CD14-positive monocyte (primary cell): ENCODE results near the gene TMEM247. TPM values are rescaled to one million over a fixed set of nuclear protein-coding genes. Genes with fewer than 3 reads are reported as not detected.

Experiments used
- DNase-seq, 3 donors: peaks; one replicate each; pipeline ENCODE4 v3.0.0-alpha.2; 2011 to 2022
- H2AFZ ChIP-seq: 2 replicates; pipeline ENCODE4 v1.6.0; 2012; ENCODE audit warnings: mild to moderate bottlenecking, low read depth, low read length, inconsistent platforms; ENCODE audit not compliant: insufficient read depth, poor library complexity, severe bottlenecking
- H3K27ac ChIP-seq, 2 donors: 1 replicate in 1 of 2; 2 replicates in 1 of 2; pipeline ENCODE4 v1.5.1; 2012 to 2013; ENCODE audit warnings: low read length in 2 of 2, control low read depth in 1 of 2, inconsistent platforms in 1 of 2, low read depth in 1 of 2, mild to moderate bottlenecking in 1 of 2
- H3K27me3 ChIP-seq, 2 donors: one replicate each; pipeline versions ENCODE4 v1.6.0 to v1.6.1; 2011 to 2013; ENCODE audit warnings: low read length in 2 of 2; ENCODE audit not compliant: control insufficient read depth in 2 of 2, insufficient read depth in 2 of 2
- H3K36me3 ChIP-seq, 2 donors: replicated peaks in 1 of 2; 1 replicate in 1 of 2; 2 replicates in 1 of 2; pipeline versions ENCODE4 v1.5.1 to v1.6.1; 2012 to 2013; ENCODE audit warnings: low read length in 2 of 2, control low read depth in 1 of 2, inconsistent platforms in 1 of 2, mild to moderate bottlenecking in 1 of 2; ENCODE audit not compliant: insufficient read depth in 2 of 2, control insufficient read depth in 1 of 2
- H3K4me1 ChIP-seq, 2 donors: 1 replicate in 1 of 2; 2 replicates in 1 of 2; pipeline versions ENCODE4 v1.5.1 to v1.6.1; 2012 to 2013; ENCODE audit warnings: low read length in 2 of 2, control low read depth in 1 of 2, inconsistent platforms in 1 of 2, mild to moderate bottlenecking in 1 of 2, moderate library complexity in 1 of 2; ENCODE audit not compliant: insufficient read depth in 2 of 2, control insufficient read depth in 1 of 2
- H3K4me2 ChIP-seq: replicated peaks from 2 replicates; pipeline ENCODE3; 2012; ENCODE audit warnings: low read length, moderate library complexity, mild to moderate bottlenecking; ENCODE audit not compliant: poor library complexity, severe bottlenecking; ENCODE audit errors: extremely low read depth
- H3K4me3 ChIP-seq, 3 experiments: fragments of 200-600 bp in 1 of 3; sonication (generic) in 1 of 3; replicated peaks in 1 of 3; 1 replicate in 2 of 3; 2 replicates in 1 of 3; pipeline ENCODE4 v1.5.1; 2011 to 2013; ENCODE audit warnings: low read length in 3 of 3, mild to moderate bottlenecking in 3 of 3, control low read depth in 2 of 3, low read depth in 2 of 3, inconsistent platforms in 1 of 3, moderate library complexity in 1 of 3
- H3K79me2 ChIP-seq: 2 replicates; pipeline ENCODE4 v1.6.0; 2012; ENCODE audit warnings: mild to moderate bottlenecking, control low read depth, inconsistent platforms, low read length, moderate library complexity; ENCODE audit not compliant: insufficient read depth
- H3K9ac ChIP-seq: 2 replicates; pipeline ENCODE4 v1.6.0; 2017; ENCODE audit warnings: low read length, mild to moderate bottlenecking; ENCODE audit not compliant: insufficient read depth, poor library complexity, severe bottlenecking
- H3K9me3 ChIP-seq, 2 donors: replicated peaks in 1 of 2; 1 replicate in 1 of 2; 2 replicates in 1 of 2; pipeline versions ENCODE4 v1.5.1 to v1.6.1; 2012 to 2013; ENCODE audit warnings: low read length in 2 of 2, control low read depth in 1 of 2; ENCODE audit not compliant: control insufficient read depth in 1 of 2, insufficient read depth in 1 of 2
- H4K20me1 ChIP-seq: 2 replicates; pipeline ENCODE4 v1.6.0; 2012; ENCODE audit warnings: mild to moderate bottlenecking, low read length, control low read depth, moderate library complexity; ENCODE audit not compliant: insufficient read depth
- H3K27ac Mint-ChIP-seq, 7 donors: one replicate each; pipeline ENCODE4 v1.8.0; 2020; ENCODE audit warnings: mild to moderate bottlenecking in 7 of 7, mixed read lengths in 7 of 7, moderate library complexity in 6 of 7, inconsistent platforms in 2 of 7
- H3K27me3 Mint-ChIP-seq, 3 donors: one replicate each; pipeline ENCODE4 v1.8.0; 2021 to 2022; ENCODE audit warnings: low read depth in 3 of 3, mild to moderate bottlenecking in 3 of 3, mixed read lengths in 3 of 3, moderate library complexity in 3 of 3, inconsistent platforms in 1 of 3
- H3K36me3 Mint-ChIP-seq, 2 donors: one replicate each; pipeline ENCODE4 v1.8.0; 2020; ENCODE audit warnings: mixed read lengths in 2 of 2, inconsistent platforms in 1 of 2, mild to moderate bottlenecking in 1 of 2
- H3K4me1 Mint-ChIP-seq: one replicate; pipeline ENCODE4 v1.8.0; 2020; ENCODE audit warnings: mild to moderate bottlenecking, mixed read lengths
- H3K4me3 Mint-ChIP-seq, 2 donors: one replicate each; pipeline ENCODE4 v1.8.0; 2020; ENCODE audit warnings: mild to moderate bottlenecking in 2 of 2, mixed read lengths in 2 of 2, moderate library complexity in 1 of 2
- H3K9me3 Mint-ChIP-seq, 7 donors: one replicate each; pipeline ENCODE4 v1.8.0; 2020 to 2022; ENCODE audit warnings: mixed read lengths in 7 of 7, mild to moderate bottlenecking in 6 of 7, moderate library complexity in 6 of 7, inconsistent platforms in 2 of 7
- WGBS: methylation state at CpG from one replicate; pipeline ENCODE4 v1.1.5; 2013; ENCODE audit warnings: missing lambda C conversion rate; ENCODE audit not compliant: insufficient coverage; 5-methylcytosine and 5-hydroxymethylcytosine counted together
- intact Hi-C, 2 donors: fragments of 100-400 bp; cut with micrococcal nuclease; formaldehyde crosslinking; loops; one replicate each; pipeline versions ENCODE4 v1.15.0 to v1.15.1; 2023
- polyA plus RNA-seq, 3 donors: library from polyadenylated mRNA; depleted of rRNA in 1 of 3; unstranded in 2 of 3; stranded (reverse) in 1 of 3; fragments of 300-500 nt in 2 of 3; fragments of >200 nt in 1 of 3; fragmentation: Illumina TruSeq in 2 of 3; gene quantifications; 1 replicate in 2 of 3; 2 replicates in 1 of 3; pipeline ENCODE4 v1.2.3, GENCODE V29; 2012 to 2021
- TF ChIP-seq, protein P1 (sequence below): fragments of 200-600 bp; IDR thresholded peaks from one replicate; pipeline ENCODE4 v1.8.0; 2022; ENCODE audit warnings: antibody characterized with exemption, mild to moderate bottlenecking

The TMEM247 gene
- polyA plus RNA-seq, 3 donors: not detected

GRCh38 chr2:46517485-46517884 lies 38.1 kb downstream of the TMEM247 start:
- TF ChIP-seq, protein P1, sequence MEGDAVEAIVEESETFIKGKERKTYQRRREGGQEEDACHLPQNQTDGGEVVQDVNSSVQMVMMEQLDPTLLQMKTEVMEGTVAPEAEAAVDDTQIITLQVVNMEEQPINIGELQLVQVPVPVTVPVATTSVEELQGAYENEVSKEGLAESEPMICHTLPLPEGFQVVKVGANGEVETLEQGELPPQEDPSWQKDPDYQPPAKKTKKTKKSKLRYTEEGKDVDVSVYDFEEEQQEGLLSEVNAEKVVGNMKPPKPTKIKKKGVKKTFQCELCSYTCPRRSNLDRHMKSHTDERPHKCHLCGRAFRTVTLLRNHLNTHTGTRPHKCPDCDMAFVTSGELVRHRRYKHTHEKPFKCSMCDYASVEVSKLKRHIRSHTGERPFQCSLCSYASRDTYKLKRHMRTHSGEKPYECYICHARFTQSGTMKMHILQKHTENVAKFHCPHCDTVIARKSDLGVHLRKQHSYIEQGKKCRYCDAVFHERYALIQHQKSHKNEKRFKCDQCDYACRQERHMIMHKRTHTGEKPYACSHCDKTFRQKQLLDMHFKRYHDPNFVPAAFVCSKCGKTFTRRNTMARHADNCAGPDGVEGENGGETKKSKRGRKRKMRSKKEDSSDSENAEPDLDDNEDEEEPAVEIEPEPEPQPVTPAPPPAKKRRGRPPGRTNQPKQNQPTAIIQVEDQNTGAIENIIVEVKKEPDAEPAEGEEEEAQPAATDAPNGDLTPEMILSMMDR: no peak
- Mint-ChIP-seq H3K27ac (no peak overlapping the region), H3K36me3 (no peaks in the 10 kb centered on the region), H3K27me3 (peaks cover 0 to 4% (median 0%) of the 10 kb centered on the region in 3 donors), H3K4me1 (peaks cover 21% of the 10 kb centered on the region), H3K9me3 (peaks cover 15 to 29% (median 21%) of the 10 kb centered on the region in 7 donors), H3K4me3 (no peak overlapping the region)
- no peak overlapping the region for H3K9ac ChIP-seq
- H2AFZ ChIP-seq: no peak overlapping the region
- H3K4me1 ChIP-seq: peaks cover 13 to 22% of the 10 kb centered on the region in 2 donors
- H3K79me2 ChIP-seq: no peaks in the 10 kb centered on the region
- peaks cover 3 to 13% of the 10 kb centered on the region in 2 donors for H3K9me3 ChIP-seq
- WGBS: no CpG with 5 or more reads among the region's 1 CpG
- no peaks in the 10 kb centered on the region for H3K36me3 ChIP-seq
- no peaks in the 10 kb centered on the region for H3K27me3 ChIP-seq
- no peak overlapping the region for H3K27ac ChIP-seq
- DNase-seq: no peak
- H3K4me3 ChIP-seq: no peak overlapping the region
- H4K20me1 ChIP-seq: no peaks in the 10 kb centered on the region
- no peak overlapping the region for H3K4me2 ChIP-seq
- intact Hi-C loops: no loop called here

GRCh38 chr2:46518861-46519260 lies 39.5 kb downstream of the TMEM247 start:
- no peaks in the 10 kb centered on the region for H3K36me3 ChIP-seq
- H3K27me3 ChIP-seq: no peaks in the 10 kb centered on the region
- DNase-seq: peak in 1 of 3 donors; percentile 24
- no peaks in the 10 kb centered on the region for H4K20me1 ChIP-seq
- H3K4me3 ChIP-seq: no peak overlapping the region
- H3K27me3 Mint-ChIP-seq: peaks cover 0 to 4% (median 0%) of the 10 kb centered on the region in 3 donors
- H3K79me2 ChIP-seq: no peaks in the 10 kb centered on the region
- no peak overlapping the region for H3K27ac ChIP-seq
- H3K36me3 Mint-ChIP-seq: no peaks in the 10 kb centered on the region
- peaks cover 13 to 22% of the 10 kb centered on the region in 2 donors for H3K4me1 ChIP-seq
- peaks cover 3 to 13% of the 10 kb centered on the region in 2 donors for H3K9me3 ChIP-seq
- peaks cover 15 to 28% (median 20%) of the 10 kb centered on the region in 7 donors for H3K9me3 Mint-ChIP-seq
- H2AFZ ChIP-seq: no peak overlapping the region
- 59% methylated on average over 5 of the region's 7 CpGs for WGBS
- H3K9ac ChIP-seq: no peak overlapping the region
- no peak overlapping the region for H3K4me2 ChIP-seq
- peak overlapping the region in 1 of 7 donors; percentile 5 for H3K27ac Mint-ChIP-seq
- TF ChIP-seq, protein P1: no peak
- no peak overlapping the region for H3K4me3 Mint-ChIP-seq
- H3K4me1 Mint-ChIP-seq: peaks cover 21% of the 10 kb centered on the region
- intact Hi-C loops: no loop called here
